GM18907 (cell line): Measurements from ENCODE around the gene PVALEF.

ENCODE experiments used
- ATAC-seq: cut with Tn5 transposase; IDR thresholded peaks from one replicate; pipeline ENCODE4 v1.9.1; 2021; ENCODE audit warnings: mild to moderate bottlenecking, moderate library complexity; ENCODE audit not compliant: unreplicated experiment

The PVALEF gene

GRCh38 chr17:81180836-81181810 is 15.8 kb downstream of the PVALEF start:
- ATAC-seq, result no peak

GRCh38 chr17:81181811-81182185 is 16.5 kb downstream of the PVALEF start:
- ATAC-seq, result no peak

GRCh38 chr17:81182596-81182995 is 17.3 kb downstream of the PVALEF start:
- no peak for ATAC-seq

GRCh38 chr17:81183316-81183715 is 18.0 kb downstream of the PVALEF start:
- no peak for ATAC-seq

GRCh38 chr17:81183807-81184206 is 18.5 kb downstream of the PVALEF start:
- no peak for ATAC-seq

- no peak for ATAC-seq
Observed at GRCh38 chr17:81184555-81184954, 19.2 kb downstream of the PVALEF start.

- no peak for ATAC-seq
Observed at GRCh38 chr17:81186203-81186602, 20.9 kb downstream of the PVALEF start.

- no peak for ATAC-seq
Observed at GRCh38 chr17:81187120-81187519, 21.8 kb downstream of the PVALEF start.

- no peak for ATAC-seq
Observed at GRCh38 chr17:81187586-81188490, 22.5 kb downstream of the PVALEF start.

GRCh38 chr17:81188491-81188840 is 23.2 kb downstream of the PVALEF start:
- no peak for ATAC-seq

GRCh38 chr17:81189016-81189415 is 23.7 kb downstream of the PVALEF start:
- ATAC-seq, result no peak

GRCh38 chr17:81189670-81190530 is 24.6 kb downstream of the PVALEF start:
- ATAC-seq, result no peak

GRCh38 chr17:81190591-81190990 is 25.3 kb downstream of the PVALEF start:
- no peak for ATAC-seq

- no peak for ATAC-seq
Observed at GRCh38 chr17:81191116-81191515, 25.8 kb downstream of the PVALEF start.

- ATAC-seq, result no peak
Observed at GRCh38 chr17:81191646-81192045, 26.3 kb downstream of the PVALEF start.

GRCh38 chr17:81192386-81193050 is 27.2 kb downstream of the PVALEF start:
- no peak for ATAC-seq

- no peak for ATAC-seq
Observed at GRCh38 chr17:81193051-81193410, 27.7 kb downstream of the PVALEF start.

GRCh38 chr17:81193470-81194224 is 28.3 kb downstream of the PVALEF start:
- ATAC-seq, result no peak

- ATAC-seq, result no peak
Observed at GRCh38 chr17:81194225-81194760, 29.0 kb downstream of the PVALEF start.
